Endothelial cell of umbilical vein (primary cell): ENCODE data around the gene TLCD5. TPM values are rescaled to one million over a fixed set of nuclear protein-coding genes. Genes with fewer than 3 reads are reported as not detected.

Source experiments
- BruUV-seq: library from RNA; stranded (reverse); fragments of 400-500 nt; replicated peaks from 2 replicates; lab custom pipeline; 2021; lab: Mats Ljungman, UMichigan
- CTCF ChIA-PET: fragments of 300-600, 350-600 bp; sonication (Branson Sonifier 250); formaldehyde crosslinking; loops from one replicate; lab custom pipeline; 2021; ENCODE audit warnings: antibody characterized with exemption, inconsistent platforms; lab: Charles Lee
- POLR2A ChIA-PET: fragments of 300-600, 350-600 bp; sonication (Branson Sonifier 250); formaldehyde crosslinking; loops from one replicate; lab custom pipeline; 2021; ENCODE audit warnings: antibody characterized with exemption, inconsistent platforms; lab: Charles Lee
- DNase-seq: peaks from one replicate; pipeline ENCODE4 v3.0.0-alpha.2; 2011; ENCODE audit warnings: low read depth, low spot score
- FAIRE-seq: peaks from 2 replicates; lab custom pipeline; 2011; peaks lifted over from hg19 to GRCh38; lab: Jason Lieb, UNC
- H2AFZ ChIP-seq: 2 replicates; pipeline ENCODE4 v1.6.0; 2012; ENCODE audit warnings: low read depth, low read length, control low read depth, inconsistent platforms
- H3K27ac ChIP-seq: 2 replicates; pipeline ENCODE4 v1.5.1; 2011; ENCODE audit warnings: low read depth, mild to moderate bottlenecking, control low read depth, low read length, moderate library complexity; ENCODE audit not compliant: insufficient read depth
- H3K27me3 ChIP-seq, 2 experiments: 2 replicates each; pipeline versions ENCODE4 v1.6.0 to v1.6.1; 2011; ENCODE audit warnings: low read length in 2 of 2, mixed read lengths in 1 of 2; ENCODE audit not compliant: control insufficient read depth in 2 of 2, insufficient read depth in 2 of 2
- H3K36me3 ChIP-seq, 2 experiments: 2 replicates in 1 of 2; 3 replicates in 1 of 2; pipeline ENCODE4 v1.5.1; 2011; ENCODE audit warnings: low read length in 2 of 2, mild to moderate bottlenecking in 1 of 2, moderate library complexity in 1 of 2; ENCODE audit not compliant: control insufficient read depth in 2 of 2, insufficient read depth in 2 of 2; ENCODE audit errors: extremely low read depth in 1 of 2
- H3K4me1 ChIP-seq: 3 replicates; pipeline ENCODE4 v1.5.1; 2011; ENCODE audit warnings: mild to moderate bottlenecking, low read length; ENCODE audit not compliant: control insufficient read depth, insufficient read depth; ENCODE audit errors: extremely low read depth
- H3K4me2 ChIP-seq: 2 replicates; pipeline ENCODE4 v1.6.1; 2011; ENCODE audit warnings: low read length, control low read depth, mixed read lengths; ENCODE audit not compliant: insufficient read depth
- H3K4me3 ChIP-seq, 3 experiments: fragments of 200-600 bp in 1 of 3; sonication (generic), shearing (Covaris generic) in 1 of 3; replicated peaks in 1 of 3; 2 replicates each; pipeline ENCODE4 v1.5.1; 2011 to 2016; ENCODE audit warnings: control low read depth in 3 of 3, low read length in 3 of 3, mild to moderate bottlenecking in 2 of 3, inconsistent platforms in 1 of 3, low read depth in 1 of 3, moderate library complexity in 1 of 3; ENCODE audit not compliant: insufficient read depth in 1 of 3
- H3K79me2 ChIP-seq: 2 replicates; pipeline ENCODE4 v1.6.0; 2012; ENCODE audit warnings: low read length, inconsistent platforms; ENCODE audit not compliant: control insufficient read depth, insufficient read depth
- H3K9ac ChIP-seq: replicated peaks from 2 replicates; pipeline ENCODE3; 2011; ENCODE audit warnings: low read length, control low read depth; ENCODE audit not compliant: insufficient read depth; ENCODE audit errors: extremely low read depth
- H3K9me1 ChIP-seq: replicated peaks from 3 replicates; pipeline ENCODE4 v1.6.0; 2011; ENCODE audit warnings: mild to moderate bottlenecking, low read length; ENCODE audit not compliant: control insufficient read depth, insufficient read depth; ENCODE audit errors: extremely low read depth
- H3K9me3 ChIP-seq: replicated peaks from 2 replicates; pipeline ENCODE4 v1.5.1; 2012; ENCODE audit warnings: low read length, inconsistent platforms; ENCODE audit not compliant: control insufficient read depth, insufficient read depth
- H4K20me1 ChIP-seq: replicated peaks from 2 replicates; pipeline ENCODE3; 2011; ENCODE audit warnings: mild to moderate bottlenecking, low read length; ENCODE audit not compliant: control insufficient read depth, insufficient read depth; ENCODE audit errors: extremely low read depth
- CTCF ChIP-seq, 2 donors: IDR thresholded peaks; 1 replicate in 1 of 2; 2 replicates in 1 of 2; pipeline ENCODE4 v1.5.1; 2011; ENCODE audit warnings: low read length in 2 of 2, mild to moderate bottlenecking in 2 of 2, moderate library complexity in 2 of 2, control low read depth in 1 of 2, inconsistent platforms in 1 of 2, low read depth in 1 of 2; ENCODE audit not compliant: insufficient read depth in 1 of 2; ENCODE audit errors: extremely low read depth in 1 of 2
- EZH2 ChIP-seq: IDR thresholded peaks from 2 replicates; pipeline ENCODE4 v1.6.1; 2012; ENCODE audit warnings: borderline replicate concordance, low read depth, mild to moderate bottlenecking, moderate library complexity, low read length, inconsistent platforms; ENCODE audit not compliant: severe bottlenecking
- FOS ChIP-seq: IDR thresholded peaks from 2 replicates; pipeline ENCODE4 v1.6.1; 2011; ENCODE audit warnings: mild to moderate bottlenecking, low read length, moderate library complexity, borderline replicate concordance; ENCODE audit not compliant: insufficient read depth
- GATA2 ChIP-seq: IDR thresholded peaks from 2 replicates; pipeline ENCODE4 v1.7.0; 2011; ENCODE audit warnings: low read depth, mild to moderate bottlenecking, moderate library complexity, mixed read lengths, low read length; ENCODE audit not compliant: insufficient read length, insufficient read depth
- JUN ChIP-seq: IDR thresholded peaks from 2 replicates; pipeline ENCODE4 v1.6.1; 2011; ENCODE audit warnings: borderline replicate concordance, low read depth; ENCODE audit not compliant: insufficient read length, insufficient read depth
- MYC ChIP-seq: IDR thresholded peaks from one replicate; pipeline ENCODE4 v1.6.1; 2011; ENCODE audit warnings: mild to moderate bottlenecking, low read depth, low read length
- POLR2A ChIP-seq: IDR thresholded peaks from 2 replicates; pipeline ENCODE4 v1.6.1; 2012; ENCODE audit warnings: low read depth, mild to moderate bottlenecking, control low read depth, low read length
- POLR2AphosphoS5 ChIP-seq: IDR thresholded peaks from 2 replicates; pipeline ENCODE4 v1.6.1; 2012; ENCODE audit warnings: low read depth, mild to moderate bottlenecking, control low read depth, low read length, moderate library complexity; ENCODE audit not compliant: insufficient read depth
- dilution Hi-C: fragments of 300-500 bp; cut with MboI; formaldehyde crosslinking; loops from one replicate; pipeline ENCODE4 v1.15.0; 2019; ENCODE audit warnings: low sequenced_read_pairs; ENCODE audit not compliant: extremely low pct_ligation_motif_present
- intact Hi-C: fragments of 100-400 bp; cut with micrococcal nuclease; formaldehyde crosslinking; loops from one replicate; pipeline ENCODE4 v1.10.0; 2022
- polyA plus RNA-seq, 4 experiments: library from polyadenylated mRNA; depleted of rRNA in 3 of 4; stranded (reverse) in 3 of 4; unstranded in 1 of 4; fragments of >200 nt; gene quantifications; 2 replicates each; pipeline versions ENCODE4 v1.2.1 to v1.2.3, GENCODE V29; 2011 to 2012; ENCODE audit warnings: missing spikeins in 1 of 4
- total RNA-seq: library from RNA; stranded (reverse); gene quantifications from 2 replicates; pipeline ENCODE4 v1.2.3, GENCODE V29; 2021
- TF ChIP-seq, protein P1 (sequence below): IDR thresholded peaks from 2 replicates; pipeline ENCODE4 v1.6.1; 2011; ENCODE audit not compliant: insufficient read depth, insufficient read length

TLCD5 gene
- total and polyA plus RNA-seq, 2 donors (not counting 3 experiments of a cell fraction or from before 2014, with no cell fraction given), result 6.3 to 9.7 TPM

DNA sequence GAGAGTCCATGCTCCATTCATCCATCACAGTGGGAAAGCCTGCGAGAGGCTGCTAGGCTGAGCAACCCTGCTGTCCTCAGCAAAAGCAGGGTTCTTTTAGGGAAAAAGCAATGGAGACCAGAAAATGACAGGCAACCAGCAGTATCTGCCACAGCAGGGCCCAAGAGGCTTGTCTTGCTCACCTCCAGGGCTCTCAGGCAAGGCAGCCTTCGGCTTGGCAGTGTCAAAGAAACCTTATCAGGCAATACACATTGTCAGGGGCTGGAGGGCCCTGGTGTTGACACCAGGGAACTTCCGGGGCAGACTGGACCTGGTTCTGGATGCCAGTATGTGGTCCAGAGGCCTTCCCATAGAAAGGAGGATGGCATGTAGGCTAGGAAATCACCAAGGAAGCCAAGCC lies 10.2 kb upstream of the TLCD5 start:
- peaks cover 25 to 28% of the 10 kb centered on the region in 2 experiments for H3K27me3 ChIP-seq
- DNase-seq, result no peak
- no TSS peak for BruUV-seq
- H3K9ac ChIP-seq, result no peak overlapping the region
- H3K4me2 ChIP-seq, result no peak overlapping the region
- no peaks in the 10 kb centered on the region for H3K4me1 ChIP-seq
- H3K36me3 ChIP-seq, result no peaks in the 10 kb centered on the region
- no peak overlapping the region for H2AFZ ChIP-seq
- H3K4me3 ChIP-seq, result no peak overlapping the region
- H3K27ac ChIP-seq, result no peak overlapping the region
- POLR2A ChIA-PET, result no interaction called here
- CTCF ChIA-PET, result interaction anchor here (0.8 to 4.2 kb wide), 2 partner anchors 11 to 112 kb away, joined by 3 to 35 read pairs; no protein-coding TSS in a partner anchor
- H4K20me1 ChIP-seq, result no peaks in the 10 kb centered on the region
- H3K9me1 ChIP-seq, result no peaks in the 10 kb centered on the region
- dilution Hi-C loops (no loop called here), intact Hi-C loops (no loop called here)
- TF ChIP-seq CTCF (IDR thresholded peaks at IDR 0.05; ENCODE audit: extremely low read depth in 1 of 2, insufficient read depth in 1 of 2, low read depth in 1 of 2, low read length in 2 of 2) (no peak), POLR2A (no peak), JUN (no peak), EZH2 (no peak), POLR2AphosphoS5 (no peak), MYC (no peak), FOS (no peak), GATA2 (no peak)
- TF ChIP-seq, protein P1, sequence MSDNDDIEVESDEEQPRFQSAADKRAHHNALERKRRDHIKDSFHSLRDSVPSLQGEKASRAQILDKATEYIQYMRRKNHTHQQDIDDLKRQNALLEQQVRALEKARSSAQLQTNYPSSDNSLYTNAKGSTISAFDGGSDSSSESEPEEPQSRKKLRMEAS, result no peak
- H3K79me2 ChIP-seq, result no peaks in the 10 kb centered on the region
- no peak for FAIRE-seq
- no peaks in the 10 kb centered on the region for H3K9me3 ChIP-seq
